Esophagus muscularis mucosa (tissue), 3 donors: ENCODE results near the gene NLRP11.

Source experiments
- EP300 ChIP-seq: sonication (generic); formaldehyde crosslinking; IDR thresholded peaks from one replicate; pipeline ENCODE4 v1.6.1; 2017; ENCODE audit warnings: antibody characterized with exemption
- TF ChIP-seq, protein P1 (sequence below), 3 experiments: fragments of 200-600 bp in 2 of 3; fragments of 450-650 bp in 1 of 3; sonication (generic) in 2 of 3; IDR thresholded peaks; one replicate each; pipeline ENCODE4 v1.5.1; 2017 to 2019; ENCODE audit warnings: antibody characterized with exemption in 3 of 3, mild to moderate bottlenecking in 2 of 3, moderate library complexity in 1 of 3

GRCh38 chr19:55813906-55814305, 17.9 kb downstream of the NLRP11 start:
- TF ChIP-seq, protein P1, sequence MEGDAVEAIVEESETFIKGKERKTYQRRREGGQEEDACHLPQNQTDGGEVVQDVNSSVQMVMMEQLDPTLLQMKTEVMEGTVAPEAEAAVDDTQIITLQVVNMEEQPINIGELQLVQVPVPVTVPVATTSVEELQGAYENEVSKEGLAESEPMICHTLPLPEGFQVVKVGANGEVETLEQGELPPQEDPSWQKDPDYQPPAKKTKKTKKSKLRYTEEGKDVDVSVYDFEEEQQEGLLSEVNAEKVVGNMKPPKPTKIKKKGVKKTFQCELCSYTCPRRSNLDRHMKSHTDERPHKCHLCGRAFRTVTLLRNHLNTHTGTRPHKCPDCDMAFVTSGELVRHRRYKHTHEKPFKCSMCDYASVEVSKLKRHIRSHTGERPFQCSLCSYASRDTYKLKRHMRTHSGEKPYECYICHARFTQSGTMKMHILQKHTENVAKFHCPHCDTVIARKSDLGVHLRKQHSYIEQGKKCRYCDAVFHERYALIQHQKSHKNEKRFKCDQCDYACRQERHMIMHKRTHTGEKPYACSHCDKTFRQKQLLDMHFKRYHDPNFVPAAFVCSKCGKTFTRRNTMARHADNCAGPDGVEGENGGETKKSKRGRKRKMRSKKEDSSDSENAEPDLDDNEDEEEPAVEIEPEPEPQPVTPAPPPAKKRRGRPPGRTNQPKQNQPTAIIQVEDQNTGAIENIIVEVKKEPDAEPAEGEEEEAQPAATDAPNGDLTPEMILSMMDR (IDR thresholded peaks at IDR 0.05), result no peak
- TF ChIP-seq EP300, result no peak
